C4-2B (cell line): Measurements from ENCODE around the gene OPCML.
"Not testable (repeated sequence)": the region's sequence is repeated elsewhere in the genome, so short reads cannot be mapped to it uniquely, and the experiment has no call there.

Experiments used
- H3K27ac ChIP-seq: fragments of 450-650 bp; 2 replicates; pipeline ENCODE4 v1.5.1; 2017
- CTCF ChIP-seq: fragments of 450-650 bp; conservative IDR thresholded peaks from 2 replicates; pipeline ENCODE4 v1.5.1; 2017; ENCODE audit warnings: mild to moderate bottlenecking
- ZFX ChIP-seq: fragments of 450-650 bp; IDR thresholded peaks from 2 replicates; pipeline ENCODE4 v1.6.1; 2017

OPCML gene

DNA sequence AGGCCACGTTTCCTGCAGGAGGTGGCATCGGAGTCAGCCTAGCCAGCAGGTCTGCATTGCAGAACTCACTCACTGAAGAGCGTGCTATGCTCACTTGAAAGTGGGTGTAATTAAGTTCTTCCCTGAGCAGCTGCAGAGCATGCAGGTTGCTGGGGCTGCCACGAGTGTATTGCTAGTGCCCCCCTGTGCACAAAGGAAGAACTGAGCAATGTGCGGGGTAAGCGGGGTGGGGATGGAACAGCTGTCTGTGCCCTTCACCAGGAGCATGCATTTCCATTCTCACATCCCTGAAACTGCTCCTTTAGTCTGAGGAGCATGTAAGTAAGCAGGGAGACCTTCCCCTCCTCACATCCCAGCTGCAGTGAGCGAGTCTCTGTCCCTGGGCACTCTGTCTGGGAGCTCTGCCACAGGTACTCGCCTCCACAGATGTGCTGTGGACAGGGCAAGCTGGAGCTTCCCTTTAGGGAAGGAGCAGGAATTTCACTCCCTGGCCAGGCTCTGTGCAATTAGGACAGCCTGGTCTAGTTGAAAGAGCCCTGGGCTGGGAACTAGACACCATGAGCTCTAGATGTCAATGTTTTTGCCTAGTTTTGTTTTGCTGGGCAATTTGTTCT, 1130.1 kb downstream of the OPCML start:
- no peak for TF ChIP-seq ZFX
- peak; percentile 24 for TF ChIP-seq CTCF
- no peak overlapping the region for H3K27ac ChIP-seq

GRCh38 chr11:132396318-132396717, 1136.0 kb downstream of the OPCML start:
- TF ChIP-seq ZFX = no peak
- no peak for TF ChIP-seq CTCF
- no peak overlapping the region for H3K27ac ChIP-seq

DNA sequence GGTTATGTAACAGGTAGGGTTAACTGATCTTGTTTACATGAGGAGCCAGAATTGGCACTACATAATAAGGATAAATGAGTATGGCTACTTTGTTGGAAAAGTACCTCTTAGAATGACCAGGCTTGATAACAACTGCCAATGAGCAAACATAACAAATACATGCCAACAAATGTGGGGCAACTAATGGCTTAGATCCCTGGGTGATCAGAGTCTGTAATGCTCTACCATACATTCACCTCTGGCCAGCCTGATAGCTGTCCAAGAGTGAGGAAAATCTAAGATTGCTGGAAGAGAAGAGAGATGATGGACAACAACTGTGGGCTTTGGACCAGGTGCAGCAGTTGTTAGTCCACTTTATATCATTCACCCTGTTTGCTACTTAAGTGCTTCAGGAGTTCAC, 1136.9 kb downstream of the OPCML start:
- H3K27ac ChIP-seq = no peak overlapping the region
- TF ChIP-seq CTCF (no peak), ZFX (no peak)

GRCh38 chr11:132379540-132379939, 1152.8 kb downstream of the OPCML start:
- H3K27ac ChIP-seq = no peak overlapping the region
- no peak for TF ChIP-seq ZFX
- TF ChIP-seq CTCF = no peak

- no peak overlapping the region for H3K27ac ChIP-seq
- TF ChIP-seq CTCF (no peak), ZFX (no peak)
These were observed 1158.7 kb downstream of the OPCML start for GRCh38 chr11:132373405-132374143.

DNA sequence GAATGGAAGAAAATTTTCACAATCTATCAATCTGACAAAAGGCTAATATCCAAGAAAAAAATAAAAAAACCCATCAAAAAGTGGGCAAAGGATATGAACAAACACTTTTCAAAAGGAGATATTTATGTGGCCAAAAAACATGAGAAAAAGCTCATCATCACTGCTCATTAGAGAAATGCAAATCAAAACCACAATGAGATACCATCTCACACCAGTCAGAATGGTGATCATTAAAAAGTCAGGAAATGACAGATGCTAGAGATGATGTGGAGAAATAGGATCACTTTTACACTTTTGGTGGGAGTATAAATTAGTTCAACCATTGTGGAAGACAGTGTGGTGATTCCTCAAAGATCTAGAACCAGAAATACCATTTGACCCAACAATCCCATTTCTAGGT, 1162.2 kb downstream of the OPCML start:
- H3K27ac ChIP-seq = not testable (repeated sequence)

GRCh38 chr11:132367293-132367692, 1165.0 kb downstream of the OPCML start:
- TF ChIP-seq CTCF (no peak), ZFX (no peak)
- no peak overlapping the region for H3K27ac ChIP-seq

GRCh38 chr11:132365650-132366049, 1166.7 kb downstream of the OPCML start:
- TF ChIP-seq CTCF (no peak), ZFX (no peak)
- no peak overlapping the region for H3K27ac ChIP-seq
